GM06990 (cell line): ENCODE results near the gene ATP11B.
"Not testable (repeated sequence)": the region's sequence is repeated elsewhere in the genome, so short reads cannot be mapped to it uniquely, and the experiment has no call there.

Source experiments
- DNase-seq: peaks from one replicate; pipeline ENCODE4 v3.0.0-alpha.2; 2011; ENCODE audit not compliant: insufficient read length; ENCODE audit errors: extremely low read depth
- H3K27me3 ChIP-seq: replicated peaks from 2 replicates; pipeline ENCODE4 v1.6.0; 2011; ENCODE audit warnings: low read length; ENCODE audit not compliant: control insufficient read depth, insufficient read depth
- H3K36me3 ChIP-seq: 2 replicates; pipeline ENCODE4 v1.5.1; 2011; ENCODE audit warnings: low read length; ENCODE audit not compliant: control insufficient read depth, insufficient read depth
- H3K4me3 ChIP-seq: replicated peaks from 2 replicates; pipeline ENCODE4 v1.5.1; 2011; ENCODE audit warnings: low read depth, mild to moderate bottlenecking, control low read depth, low read length
- CTCF ChIP-seq: IDR thresholded peaks from 2 replicates; pipeline ENCODE4 v1.5.1; 2011; ENCODE audit warnings: low read length, control low read depth, mild to moderate bottlenecking, inconsistent platforms; ENCODE audit not compliant: insufficient read depth, poor library complexity, severe bottlenecking

Gene ATP11B

GRCh38 chr3:182795389-182795782, 2.1 kb downstream of the ATP11B start:
- DNase-seq = peak; percentile 41
- no peaks in the 10 kb centered on the region for H3K27me3 ChIP-seq
- no peaks in the 10 kb centered on the region for H3K36me3 ChIP-seq
- H3K4me3 ChIP-seq = peak overlapping the region; percentile 93
- TF ChIP-seq CTCF = no peak

- H3K4me3 ChIP-seq = no peak overlapping the region; the same call in 1 of the 2 replicates
- DNase-seq = no peak
- no peaks in the 10 kb centered on the region for H3K27me3 ChIP-seq
- TF ChIP-seq CTCF = no peak
- H3K36me3 ChIP-seq = no peaks in the 10 kb centered on the region
Measured at GRCh38 chr3:182796310-182796709, 3.0 kb downstream of the ATP11B start.

- no peak for DNase-seq
- no peaks in the 10 kb centered on the region for H3K27me3 ChIP-seq
- H3K36me3 ChIP-seq = no peaks in the 10 kb centered on the region
- H3K4me3 ChIP-seq = no peak overlapping the region
- no peak for TF ChIP-seq CTCF
Measured at GRCh38 chr3:182797876-182798275, 4.6 kb downstream of the ATP11B start.

- DNase-seq, H3K27me3 ChIP-seq, H3K36me3 ChIP-seq, H3K4me3 ChIP-seq: not testable (repeated sequence)
Measured at GRCh38 chr3:182799143-182799542, 5.8 kb downstream of the ATP11B start.

GRCh38 chr3:182800508-182800907, 7.2 kb downstream of the ATP11B start:
- no peaks in the 10 kb centered on the region for H3K27me3 ChIP-seq
- TF ChIP-seq CTCF = no peak
- H3K36me3 ChIP-seq = no peaks in the 10 kb centered on the region
- DNase-seq = no peak
- no peak overlapping the region for H3K4me3 ChIP-seq

GRCh38 chr3:182802413-182803390, 9.4 kb downstream of the ATP11B start:
- DNase-seq = no peak
- H3K27me3 ChIP-seq = no peaks in the 10 kb centered on the region
- H3K4me3 ChIP-seq = no peak overlapping the region
- no peak for TF ChIP-seq CTCF
- no peaks in the 10 kb centered on the region for H3K36me3 ChIP-seq
